ENCODE measurements around the gene HOXB1. TPM values are rescaled to one million over a fixed set of nuclear protein-coding genes. Genes with fewer than 3 reads are reported as not detected.
"Not testable (repeated sequence)": the region's sequence is repeated elsewhere in the genome, so short reads cannot be mapped to it uniquely, and the experiment has no call there.

HOXB1 gene
- total RNA-seq, 1 donor from 2014 or later, result not detected

GRCh38 chr17:48544349-48545021 is 13.7 kb upstream of the HOXB1 start:
- intact Hi-C loops (cut with micrococcal nuclease), result loop anchor here (5.0 kb wide), 2 partner anchors 52 to 102 kb away; no protein-coding TSS in a partner anchor

GRCh38 chr17:48543854-48544348 is 13.1 kb upstream of the HOXB1 start:
- intact Hi-C loops (cut with micrococcal nuclease), result loop anchor here (2.0 to 5.0 kb wide), 3 partner anchors 35 to 102 kb away; partner anchors contain the start of gene HOXB4

- intact Hi-C loops (cut with micrococcal nuclease), result loop anchor here (2.0 to 5.0 kb wide), 3 partner anchors 36 to 101 kb away; partner anchors contain the start of gene HOXB4
Observed at GRCh38 chr17:48543107-48543853, 12.5 kb upstream of the HOXB1 start.

GRCh38 chr17:48542698-48543106 is 11.9 kb upstream of the HOXB1 start:
- intact Hi-C loops (cut with micrococcal nuclease), result loop anchor here (2.0 to 5.0 kb wide), 3 partner anchors 36 to 100 kb away; partner anchors contain the start of gene HOXB4

GRCh38 chr17:48542114-48542656 is 11.4 kb upstream of the HOXB1 start:
- intact Hi-C loops (cut with micrococcal nuclease), result loop anchor here (2.0 to 5.0 kb wide), 3 partner anchors 37 to 100 kb away; partner anchors contain the start of gene HOXB4

- intact Hi-C loops (cut with micrococcal nuclease), result loop anchor here (1.0 to 5.0 kb wide), 4 partner anchors 30 to 99 kb away; partner anchors contain the start of gene HOXB4
Observed at GRCh38 chr17:48541577-48542113, 10.8 kb upstream of the HOXB1 start.

- intact Hi-C loops (cut with micrococcal nuclease), result loop anchor here (1.0 to 5.0 kb wide), 3 partner anchors 30 to 99 kb away; no protein-coding TSS in a partner anchor
Observed at GRCh38 chr17:48541036-48541576, 10.3 kb upstream of the HOXB1 start.

- intact Hi-C loops (cut with micrococcal nuclease), result loop anchor here (5.0 kb wide), 2 partner anchors 48 to 98 kb away; no protein-coding TSS in a partner anchor
Observed at GRCh38 chr17:48540213-48540612, 9.4 kb upstream of the HOXB1 start.

GRCh38 chr17:48539177-48539576 is 8.4 kb upstream of the HOXB1 start:
- intact Hi-C loops (cut with micrococcal nuclease), result no loop called here

- intact Hi-C loops (cut with micrococcal nuclease), result no loop called here
Observed at GRCh38 chr17:48537316-48537715, 6.5 kb upstream of the HOXB1 start.

GRCh38 chr17:48535793-48536559 is 5.2 kb upstream of the HOXB1 start:
- intact Hi-C loops (cut with micrococcal nuclease), result not testable (repeated sequence)

- intact Hi-C loops (cut with micrococcal nuclease), result no loop called here
Observed at GRCh38 chr17:48532261-48532660, 1.4 kb upstream of the HOXB1 start.

GRCh38 chr17:48530208-48530886 is 464 bp downstream of the HOXB1 start:
- intact Hi-C loops (cut with micrococcal nuclease), result no loop called here

- intact Hi-C loops (cut with micrococcal nuclease), result no loop called here
Observed at GRCh38 chr17:48529683-48530009, 1.2 kb downstream of the HOXB1 start.

GRCh38 chr17:48528936-48529682 is 1.7 kb downstream of the HOXB1 start:
- intact Hi-C loops (cut with micrococcal nuclease), result no loop called here

- intact Hi-C loops (cut with micrococcal nuclease), result no loop called here
Observed at GRCh38 chr17:48528153-48528935, 2.5 kb downstream of the HOXB1 start.

- intact Hi-C loops (cut with micrococcal nuclease), result no loop called here
Observed at GRCh38 chr17:48527547-48527932, 3.3 kb downstream of the HOXB1 start.

Measured in T-helper 2 cell treated with Interferon-gamma antibody and Interleukin-4, amounts not matched to agents 100 ng/mL and 5 ng/mL, for 36 hours (primary cell).